Activated CD4-positive, alpha-beta T cell treated with anti-CD3 and anti-CD28 coated beads for 36 hours (primary cell): ENCODE results near the gene SELENOI. TPM values are rescaled to one million over a fixed set of nuclear protein-coding genes. Genes with fewer than 3 reads are reported as not detected.
"Not testable (repeated sequence)": the region's sequence is repeated elsewhere in the genome, so short reads cannot be mapped to it uniquely, and the experiment has no call there.

Experiments used
- ATAC-seq: fragments of 200-7000 bp; cut with Tn5 transposase; one replicate; pipeline ENCODE4 v1.10.0; 2021; ENCODE audit warnings: mild to moderate bottlenecking, moderate library complexity
- CTCF ChIA-PET: fragments of 350-600 bp; sonication (Branson Sonifier 250); formaldehyde crosslinking; loops from one replicate; lab custom pipeline; 2021; ENCODE audit warnings: antibody characterized with exemption; lab: Charles Lee
- POLR2A ChIA-PET: fragments of 350-600 bp; sonication (Branson Sonifier 250); formaldehyde crosslinking; loops from one replicate; lab custom pipeline; 2021; ENCODE audit warnings: antibody characterized with exemption, inconsistent platforms; lab: Charles Lee
- DNase-seq: peaks from one replicate; pipeline ENCODE4 v3.0.0-alpha.2; 2020
- H3K27ac Mint-ChIP-seq: one replicate; pipeline ENCODE4 v1.8.0; 2021; ENCODE audit warnings: mixed read lengths
- H3K27me3 Mint-ChIP-seq: one replicate; pipeline ENCODE4 v1.8.0; 2021; ENCODE audit warnings: mixed read lengths
- H3K36me3 Mint-ChIP-seq: one replicate; pipeline ENCODE4 v1.8.0; 2021; ENCODE audit warnings: low read depth, mixed read lengths
- H3K4me1 Mint-ChIP-seq: one replicate; pipeline ENCODE4 v1.8.0; 2021; ENCODE audit warnings: mixed read lengths
- H3K4me3 Mint-ChIP-seq: one replicate; pipeline ENCODE4 v1.8.0; 2021; ENCODE audit warnings: mild to moderate bottlenecking, moderate library complexity, mixed read lengths
- H3K9me3 Mint-ChIP-seq: one replicate; pipeline ENCODE4 v1.8.0; 2021; ENCODE audit warnings: low read depth, mixed read lengths
- intact Hi-C, 2 experiments: fragments of 100-400 bp; cut with DNase I in 1 of 2; cut with micrococcal nuclease in 1 of 2; formaldehyde crosslinking; loops; one replicate each; pipeline versions ENCODE4 v1.14.2 to v1.15.1; 2022 to 2024; cut with DNase I, micrococcal nuclease
- total RNA-seq, 2 experiments: library from RNA; stranded (reverse); gene quantifications; one replicate each; pipeline ENCODE4 v1.2.3, GENCODE V29; 2021

Gene SELENOI
- total RNA-seq, 2 experiments from 2014 or later: 26.5 to 42.3 TPM

- ATAC-seq (no peak), DNase-seq (no peak)
- Mint-ChIP-seq H3K36me3 (no peaks in the 10 kb centered on the region), H3K4me1 (peaks cover 9% of the 10 kb centered on the region), H3K27ac (no peak overlapping the region), H3K4me3 (no peak overlapping the region), H3K27me3 (no peaks in the 10 kb centered on the region), H3K9me3 (no peaks in the 10 kb centered on the region)
- POLR2A ChIA-PET: interaction anchor here (0.6 kb wide), 1 partner anchor 26 kb away, joined by 3 read pairs; no protein-coding TSS in a partner anchor
- intact Hi-C loops: no loop called here
- CTCF ChIA-PET: interaction anchor here (0.6 to 1.1 kb wide), 5 partner anchors 17 to 1727 kb away, joined by 3 to 4 read pairs (median 3); partner anchors contain the start of gene SELENOI
These were observed 18.4 kb upstream of the SELENOI start for GRCh38 chr2:26327291-26328272.

GRCh38 chr2:26329083-26329482 is 16.9 kb upstream of the SELENOI start:
- H3K4me1 Mint-ChIP-seq, H3K4me3 Mint-ChIP-seq, ATAC-seq, intact Hi-C loops, DNase-seq, POLR2A ChIA-PET, H3K9me3 Mint-ChIP-seq, H3K27me3 Mint-ChIP-seq, H3K36me3 Mint-ChIP-seq, H3K27ac Mint-ChIP-seq: not testable (repeated sequence)
- CTCF ChIA-PET: interaction anchor here (0.6 to 3.2 kb wide), 3 partner anchors 11 to 140 kb away, joined by 3 to 16 read pairs (median 3); partner anchors contain the start of gene SELENOI

GRCh38 chr2:26330114-26330549 is 15.8 kb upstream of the SELENOI start:
- CTCF ChIA-PET: interaction anchor here (0.5 to 3.2 kb wide), 11 partner anchors 8 to 206 kb away, joined by 3 to 16 read pairs (median 3); partner anchors contain the start of gene SELENOI
- DNase-seq (peak; percentile 94), ATAC-seq (peak; percentile 97)
- no peaks in the 10 kb centered on the region for H3K27me3 Mint-ChIP-seq
- POLR2A ChIA-PET: no interaction called here
- H3K27ac Mint-ChIP-seq: no peak overlapping the region
- intact Hi-C loops: loop anchor here (1.0 to 5.0 kb wide), 9 partner anchors 33 to 379 kb away; partner anchors contain the start of genes HADHA (in 2 of the 2), HADHB (in 2 of the 2) and GAREM2 (in 1 of the 2)
- no peaks in the 10 kb centered on the region for H3K36me3 Mint-ChIP-seq
- H3K4me3 Mint-ChIP-seq: no peak overlapping the region
- H3K4me1 Mint-ChIP-seq: peaks cover 9% of the 10 kb centered on the region
- no peaks in the 10 kb centered on the region for H3K9me3 Mint-ChIP-seq

GRCh38 chr2:26330604-26331003 is 15.3 kb upstream of the SELENOI start:
- Mint-ChIP-seq H3K27ac (no peak overlapping the region), H3K9me3 (no peaks in the 10 kb centered on the region), H3K4me1 (peaks cover 9% of the 10 kb centered on the region), H3K36me3 (no peaks in the 10 kb centered on the region), H3K4me3 (no peak overlapping the region), H3K27me3 (no peaks in the 10 kb centered on the region)
- POLR2A ChIA-PET: no interaction called here
- CTCF ChIA-PET: interaction anchor here (0.5 to 3.2 kb wide), 15 partner anchors 9 to 742 kb away, joined by 3 to 16 read pairs (median 3); partner anchors contain the start of gene SELENOI
- intact Hi-C loops: loop anchor here (1.0 to 5.0 kb wide), 9 partner anchors 33 to 379 kb away; partner anchors contain the start of genes HADHA (in 2 of the 2), HADHB (in 2 of the 2) and GAREM2 (in 1 of the 2)
- ATAC-seq (no peak), DNase-seq (no peak)

GRCh38 chr2:26331321-26331720 is 14.6 kb upstream of the SELENOI start:
- H3K4me3 Mint-ChIP-seq, H3K27ac Mint-ChIP-seq, ATAC-seq, POLR2A ChIA-PET, H3K36me3 Mint-ChIP-seq, H3K27me3 Mint-ChIP-seq, H3K9me3 Mint-ChIP-seq, DNase-seq: not testable (repeated sequence)
- H3K4me1 Mint-ChIP-seq: peaks cover 14% of the 10 kb centered on the region
- intact Hi-C loops: loop anchor here (2.0 to 5.0 kb wide), 4 partner anchors 34 to 159 kb away; partner anchors contain the start of genes GAREM2 (in 1 of the 2), HADHA (in 1 of the 2) and HADHB (in 1 of the 2)
- CTCF ChIA-PET: interaction anchor here (0.6 to 3.2 kb wide), 6 partner anchors 11 to 742 kb away, joined by 3 to 16 read pairs (median 6); partner anchors contain the start of gene SELENOI

GRCh38 chr2:26333293-26333692 is 12.7 kb upstream of the SELENOI start:
- Mint-ChIP-seq H3K27me3 (no peaks in the 10 kb centered on the region), H3K27ac (no peak overlapping the region), H3K4me3 (no peak overlapping the region), H3K4me1 (peaks cover 23% of the 10 kb centered on the region), H3K36me3 (no peaks in the 10 kb centered on the region), H3K9me3 (no peaks in the 10 kb centered on the region)
- ATAC-seq: no peak
- ChIA-PET POLR2A (no interaction called here), CTCF (interaction anchor here (1.3 kb wide), 1 partner anchor 13 kb away, joined by 8 read pairs; the partner anchor contains the start of genes ADGRF3 and SELENOI)
- no peak for DNase-seq
- intact Hi-C loops: loop anchor here (5.0 kb wide), 3 partner anchors 36 to 161 kb away; partner anchors contain the start of gene GAREM2 (in 1 of the 2)

- peaks cover 2% of the 10 kb centered on the region for H3K36me3 Mint-ChIP-seq
- DNase-seq (no peak), ATAC-seq (no peak)
- H3K4me1 Mint-ChIP-seq: peaks cover 16% of the 10 kb centered on the region
- intact Hi-C loops: no loop called here
- CTCF ChIA-PET: interaction anchor here (1.1 kb wide), 1 partner anchor 21 kb away, joined by 3 read pairs; no protein-coding TSS in a partner anchor
- H3K27ac Mint-ChIP-seq: no peak overlapping the region
- no peaks in the 10 kb centered on the region for H3K27me3 Mint-ChIP-seq
- H3K9me3 Mint-ChIP-seq: no peaks in the 10 kb centered on the region
- POLR2A ChIA-PET: no interaction called here
- H3K4me3 Mint-ChIP-seq: no peak overlapping the region
These were observed 10.7 kb upstream of the SELENOI start for GRCh38 chr2:26335231-26335630.

- Mint-ChIP-seq H3K27me3 (no peaks in the 10 kb centered on the region), H3K4me3 (no peak overlapping the region), H3K9me3 (no peaks in the 10 kb centered on the region), H3K27ac (no peak overlapping the region), H3K36me3 (peaks cover 2% of the 10 kb centered on the region), H3K4me1 (peaks cover 14% of the 10 kb centered on the region)
- intact Hi-C loops: no loop called here
- ChIA-PET CTCF (interaction anchor here (0.7 kb wide), 1 partner anchor 91 kb away, joined by 3 read pairs; no protein-coding TSS in a partner anchor), POLR2A (no interaction called here)
- peak; percentile 83 for ATAC-seq
- DNase-seq: no peak
These were observed 9.2 kb upstream of the SELENOI start for GRCh38 chr2:26336719-26337118.

GRCh38 chr2:26337298-26337697 is 8.6 kb upstream of the SELENOI start:
- intact Hi-C loops: no loop called here
- ChIA-PET CTCF (interaction anchor here (0.7 kb wide), 1 partner anchor 92 kb away, joined by 3 read pairs; no protein-coding TSS in a partner anchor), POLR2A (interaction anchor here (1.1 kb wide), 1 partner anchor 8 kb away, joined by 3 read pairs; the partner anchor contains the start of gene SELENOI)
- H3K36me3 Mint-ChIP-seq: peaks cover 2% of the 10 kb centered on the region
- H3K27me3 Mint-ChIP-seq: no peaks in the 10 kb centered on the region
- H3K4me1 Mint-ChIP-seq: peaks cover 14% of the 10 kb centered on the region
- DNase-seq: no peak
- H3K27ac Mint-ChIP-seq: no peak overlapping the region
- H3K9me3 Mint-ChIP-seq: no peaks in the 10 kb centered on the region
- H3K4me3 Mint-ChIP-seq: no peak overlapping the region
- ATAC-seq: no peak

GRCh38 chr2:26340831-26341230 is 5.1 kb upstream of the SELENOI start:
- DNase-seq (no peak), ATAC-seq (no peak)
- Mint-ChIP-seq H3K4me3 (no peak overlapping the region), H3K9me3 (no peaks in the 10 kb centered on the region), H3K4me1 (peaks cover 30% of the 10 kb centered on the region), H3K27me3 (no peaks in the 10 kb centered on the region), H3K36me3 (peaks cover 5% of the 10 kb centered on the region), H3K27ac (no peak overlapping the region)
- CTCF ChIA-PET: no interaction called here
- intact Hi-C loops: no loop called here
- POLR2A ChIA-PET: no interaction called here
